GM12874 (cell line): ENCODE measurements around the gene TAS1R3.

ENCODE experiments used
- CTCF ChIP-seq: IDR thresholded peaks from 2 replicates; pipeline ENCODE4 v1.5.1; 2011; ENCODE audit warnings: low read depth, mild to moderate bottlenecking, control low read depth, low read length, moderate library complexity; ENCODE audit not compliant: insufficient read depth

Gene TAS1R3

GRCh38 chr1:1373815-1374588, 42.9 kb downstream of the TAS1R3 start:
- TF ChIP-seq CTCF, result no peak

- no peak for TF ChIP-seq CTCF
Measured at GRCh38 chr1:1374589-1374928, 43.5 kb downstream of the TAS1R3 start.

- TF ChIP-seq CTCF, result peak; percentile 43; the same call in 1 of the 2 replicates
Measured at GRCh38 chr1:1374929-1375662, 44.0 kb downstream of the TAS1R3 start, which contains the start of gene AURKAIP1. AURKAIP1 (minus strand) TSS chr1:1375207; CDS start chr1:1374756, 451 bp downstream.

- TF ChIP-seq CTCF, result no peak
Measured at GRCh38 chr1:1376551-1377226, 45.6 kb downstream of the TAS1R3 start.

GRCh38 chr1:1377540-1378205, 46.6 kb downstream of the TAS1R3 start:
- TF ChIP-seq CTCF, result no peak

GRCh38 chr1:1380860-1381259, 49.8 kb downstream of the TAS1R3 start:
- TF ChIP-seq CTCF, result no peak

GRCh38 chr1:1381294-1381693, 50.2 kb downstream of the TAS1R3 start:
- no peak for TF ChIP-seq CTCF
